ENCODE results near the gene CCDC60.

The CCDC60 gene

DNA sequence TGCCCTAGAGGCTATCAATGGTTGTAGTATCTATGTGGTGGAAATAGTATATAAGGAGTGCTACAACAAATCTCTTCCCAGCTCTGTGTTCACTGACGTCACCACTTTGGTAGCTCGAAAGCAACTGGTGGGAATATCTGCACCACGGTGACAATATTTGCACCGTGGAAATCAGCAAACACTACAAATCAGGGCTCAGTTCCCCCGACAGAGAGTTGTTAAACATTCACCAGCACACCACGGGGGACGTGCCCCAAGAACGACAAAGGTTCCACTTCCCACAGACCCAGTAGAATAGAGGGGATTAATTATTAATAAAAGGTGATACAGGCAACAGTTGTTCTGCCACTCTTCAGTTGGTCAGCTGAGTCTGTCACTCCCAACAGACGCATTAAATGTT lies 98.4 kb downstream of the CCDC60 start:
- no peak overlapping the region for H3K27ac ChIP-seq (ENCODE audit: extremely low read depth, low read depth, low read length)
- ChIA-PET POLR2A (interaction anchor here (0.5 kb wide), 1 partner anchor 211 kb away, joined by 3 read pairs; no protein-coding TSS in a partner anchor), CTCF (interaction anchor here (0.8 to 4.1 kb wide), 3 partner anchors 11 to 113 kb away, joined by 3 to 40 read pairs (median 7); no protein-coding TSS in a partner anchor)
- no peak overlapping the region for H3K4me3 ChIP-seq (ENCODE audit: low read depth, low read length)
- H3K4me1 ChIP-seq (ENCODE audit: control insufficient read depth, insufficient read depth, low read length) = no peaks in the 10 kb centered on the region
- H3K36me3 ChIP-seq (ENCODE audit: control insufficient read depth in 2 of 2, insufficient read depth in 1 of 2, low read length in 2 of 2) = no peaks in the 10 kb centered on the region
- TF ChIP-seq, protein P1, sequence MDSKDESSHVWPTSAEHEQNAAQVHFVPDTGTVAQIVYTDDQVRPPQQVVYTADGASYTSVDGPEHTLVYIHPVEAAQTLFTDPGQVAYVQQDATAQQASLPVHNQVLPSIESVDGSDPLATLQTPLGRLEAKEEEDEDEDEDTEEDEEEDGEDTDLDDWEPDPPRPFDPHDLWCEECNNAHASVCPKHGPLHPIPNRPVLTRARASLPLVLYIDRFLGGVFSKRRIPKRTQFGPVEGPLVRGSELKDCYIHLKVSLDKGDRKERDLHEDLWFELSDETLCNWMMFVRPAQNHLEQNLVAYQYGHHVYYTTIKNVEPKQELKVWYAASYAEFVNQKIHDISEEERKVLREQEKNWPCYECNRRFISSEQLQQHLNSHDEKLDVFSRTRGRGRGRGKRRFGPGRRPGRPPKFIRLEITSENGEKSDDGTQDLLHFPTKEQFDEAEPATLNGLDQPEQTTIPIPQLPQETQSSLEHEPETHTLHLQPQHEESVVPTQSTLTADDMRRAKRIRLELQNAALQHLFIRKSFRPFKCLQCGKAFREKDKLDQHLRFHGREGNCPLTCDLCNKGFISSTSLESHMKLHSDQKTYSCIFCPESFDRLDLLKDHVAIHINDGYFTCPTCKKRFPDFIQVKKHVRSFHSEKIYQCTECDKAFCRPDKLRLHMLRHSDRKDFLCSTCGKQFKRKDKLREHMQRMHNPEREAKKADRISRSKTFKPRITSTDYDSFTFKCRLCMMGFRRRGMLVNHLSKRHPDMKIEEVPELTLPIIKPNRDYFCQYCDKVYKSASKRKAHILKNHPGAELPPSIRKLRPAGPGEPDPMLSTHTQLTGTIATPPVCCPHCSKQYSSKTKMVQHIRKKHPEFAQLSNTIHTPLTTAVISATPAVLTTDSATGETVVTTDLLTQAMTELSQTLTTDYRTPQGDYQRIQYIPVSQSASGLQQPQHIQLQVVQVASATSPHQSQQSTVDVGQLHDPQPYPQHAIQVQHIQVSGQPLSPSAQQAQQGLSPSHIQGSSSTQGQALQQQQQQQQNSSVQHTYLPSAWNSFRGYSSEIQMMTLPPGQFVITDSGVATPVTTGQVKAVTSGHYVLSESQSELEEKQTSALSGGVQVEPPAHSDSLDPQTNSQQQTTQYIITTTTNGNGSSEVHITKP (tag by site-specific recombination; IDR thresholded peaks at IDR 0.05) = no peak
- TF ChIP-seq EGR2 (tag by site-specific recombination; IDR thresholded peaks at IDR 0.05; ENCODE audit: low read depth) (no peak), ZNF146 (tag by site-specific recombination; IDR thresholded peaks at IDR 0.05) (no peak), TRIM28 (IDR thresholded peaks at IDR 0.05; ENCODE audit: borderline replicate concordance, low read length) (no peak), ZNF10 (tag by site-specific recombination; IDR thresholded peaks at IDR 0.05) (no peak), SCRT1 (tag by site-specific recombination; IDR thresholded peaks at IDR 0.05; ENCODE audit: borderline replicate concordance) (no peak), OSR2 (tag by site-specific recombination; IDR thresholded peaks at IDR 0.05) (no peak), RBAK (tag by site-specific recombination; IDR thresholded peaks at IDR 0.05) (no peak), ZSCAN23 (tag by site-specific recombination; IDR thresholded peaks at IDR 0.05) (no peak), ZNF324 (tag by site-specific recombination; IDR thresholded peaks at IDR 0.05) (no peak)
- TF ChIP-seq, protein P2, sequence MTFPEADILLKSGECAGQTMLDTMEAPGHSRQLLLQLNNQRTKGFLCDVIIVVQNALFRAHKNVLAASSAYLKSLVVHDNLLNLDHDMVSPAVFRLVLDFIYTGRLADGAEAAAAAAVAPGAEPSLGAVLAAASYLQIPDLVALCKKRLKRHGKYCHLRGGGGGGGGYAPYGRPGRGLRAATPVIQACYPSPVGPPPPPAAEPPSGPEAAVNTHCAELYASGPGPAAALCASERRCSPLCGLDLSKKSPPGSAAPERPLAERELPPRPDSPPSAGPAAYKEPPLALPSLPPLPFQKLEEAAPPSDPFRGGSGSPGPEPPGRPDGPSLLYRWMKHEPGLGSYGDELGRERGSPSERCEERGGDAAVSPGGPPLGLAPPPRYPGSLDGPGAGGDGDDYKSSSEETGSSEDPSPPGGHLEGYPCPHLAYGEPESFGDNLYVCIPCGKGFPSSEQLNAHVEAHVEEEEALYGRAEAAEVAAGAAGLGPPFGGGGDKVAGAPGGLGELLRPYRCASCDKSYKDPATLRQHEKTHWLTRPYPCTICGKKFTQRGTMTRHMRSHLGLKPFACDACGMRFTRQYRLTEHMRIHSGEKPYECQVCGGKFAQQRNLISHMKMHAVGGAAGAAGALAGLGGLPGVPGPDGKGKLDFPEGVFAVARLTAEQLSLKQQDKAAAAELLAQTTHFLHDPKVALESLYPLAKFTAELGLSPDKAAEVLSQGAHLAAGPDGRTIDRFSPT (tag by site-specific recombination; IDR thresholded peaks at IDR 0.05) = no peak
- TF ChIP-seq, protein P3, sequence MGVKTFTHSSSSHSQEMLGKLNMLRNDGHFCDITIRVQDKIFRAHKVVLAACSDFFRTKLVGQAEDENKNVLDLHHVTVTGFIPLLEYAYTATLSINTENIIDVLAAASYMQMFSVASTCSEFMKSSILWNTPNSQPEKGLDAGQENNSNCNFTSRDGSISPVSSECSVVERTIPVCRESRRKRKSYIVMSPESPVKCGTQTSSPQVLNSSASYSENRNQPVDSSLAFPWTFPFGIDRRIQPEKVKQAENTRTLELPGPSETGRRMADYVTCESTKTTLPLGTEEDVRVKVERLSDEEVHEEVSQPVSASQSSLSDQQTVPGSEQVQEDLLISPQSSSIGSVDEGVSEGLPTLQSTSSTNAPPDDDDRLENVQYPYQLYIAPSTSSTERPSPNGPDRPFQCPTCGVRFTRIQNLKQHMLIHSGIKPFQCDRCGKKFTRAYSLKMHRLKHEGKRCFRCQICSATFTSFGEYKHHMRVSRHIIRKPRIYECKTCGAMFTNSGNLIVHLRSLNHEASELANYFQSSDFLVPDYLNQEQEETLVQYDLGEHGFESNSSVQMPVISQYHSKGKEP (tag by site-specific recombination; IDR thresholded peaks at IDR 0.05) = no peak
- TF ChIP-seq, protein P4, sequence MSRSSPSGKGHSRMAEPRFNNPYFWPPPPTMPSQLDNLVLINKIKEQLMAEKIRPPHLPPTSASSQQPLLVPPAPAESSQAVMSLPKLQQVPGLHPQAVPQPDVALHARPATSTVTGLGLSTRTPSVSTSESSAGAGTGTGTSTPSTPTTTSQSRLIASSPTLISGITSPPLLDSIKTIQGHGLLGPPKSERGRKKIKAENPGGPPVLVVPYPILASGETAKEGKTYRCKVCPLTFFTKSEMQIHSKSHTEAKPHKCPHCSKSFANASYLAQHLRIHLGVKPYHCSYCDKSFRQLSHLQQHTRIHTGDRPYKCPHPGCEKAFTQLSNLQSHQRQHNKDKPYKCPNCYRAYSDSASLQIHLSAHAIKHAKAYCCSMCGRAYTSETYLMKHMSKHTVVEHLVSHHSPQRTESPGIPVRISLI (tag by site-specific recombination; IDR thresholded peaks at IDR 0.05) = no peak
- H3K9me3 ChIP-seq (ENCODE audit: control insufficient read depth, insufficient read depth, low read depth, low read length) = no peaks in the 10 kb centered on the region

DNA sequence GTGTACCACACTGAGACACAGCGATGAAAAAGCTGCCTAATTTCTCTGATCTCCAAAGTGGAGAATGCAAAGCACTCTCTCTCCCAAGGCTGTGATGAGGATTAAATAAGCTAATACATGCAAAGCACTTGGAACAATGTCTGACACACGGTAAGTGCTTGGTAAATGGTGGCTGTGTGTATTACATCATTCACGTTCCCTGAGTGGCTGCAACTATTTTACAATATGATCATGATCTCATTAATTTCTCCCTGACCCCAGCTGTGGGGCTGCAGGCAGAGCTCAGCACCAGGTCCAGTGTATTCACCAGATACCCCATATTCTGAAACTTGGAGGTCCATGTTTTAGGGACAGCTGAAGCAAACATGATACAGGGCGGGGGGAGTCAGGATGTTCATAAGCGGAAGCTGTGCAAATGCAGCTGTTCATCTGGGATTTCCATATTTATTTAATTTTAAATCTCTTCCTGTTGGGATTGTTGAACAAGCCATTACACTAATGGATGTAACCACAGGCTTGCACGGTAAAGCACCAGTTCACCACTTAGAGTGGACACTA lies 106.4 kb downstream of the CCDC60 start:
- no peak overlapping the region for H3K27ac ChIP-seq (ENCODE audit: extremely low read depth, low read depth, low read length)
- no peaks in the 10 kb centered on the region for H3K9me3 ChIP-seq (ENCODE audit: control insufficient read depth, insufficient read depth, low read depth, low read length)
- no peak for TF ChIP-seq OVOL3 (tag by site-specific recombination; IDR thresholded peaks at IDR 0.05)
- no peak for TF ChIP-seq IKZF3 (tag by site-specific recombination; IDR thresholded peaks at IDR 0.05)
- TF ChIP-seq ZNF354C (tag by site-specific recombination; IDR thresholded peaks at IDR 0.05; ENCODE audit: borderline replicate concordance, low read depth) = no peak
- TF ChIP-seq, protein P5, sequence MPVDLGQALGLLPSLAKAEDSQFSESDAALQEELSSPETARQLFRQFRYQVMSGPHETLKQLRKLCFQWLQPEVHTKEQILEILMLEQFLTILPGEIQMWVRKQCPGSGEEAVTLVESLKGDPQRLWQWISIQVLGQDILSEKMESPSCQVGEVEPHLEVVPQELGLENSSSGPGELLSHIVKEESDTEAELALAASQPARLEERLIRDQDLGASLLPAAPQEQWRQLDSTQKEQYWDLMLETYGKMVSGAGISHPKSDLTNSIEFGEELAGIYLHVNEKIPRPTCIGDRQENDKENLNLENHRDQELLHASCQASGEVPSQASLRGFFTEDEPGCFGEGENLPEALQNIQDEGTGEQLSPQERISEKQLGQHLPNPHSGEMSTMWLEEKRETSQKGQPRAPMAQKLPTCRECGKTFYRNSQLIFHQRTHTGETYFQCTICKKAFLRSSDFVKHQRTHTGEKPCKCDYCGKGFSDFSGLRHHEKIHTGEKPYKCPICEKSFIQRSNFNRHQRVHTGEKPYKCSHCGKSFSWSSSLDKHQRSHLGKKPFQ (tag by site-specific recombination; IDR thresholded peaks at IDR 0.05) = no peak
- TF ChIP-seq ZNF184 (tag by site-specific recombination; IDR thresholded peaks at IDR 0.05) = no peak
- no peak for TF ChIP-seq ZNF560 (tag by site-specific recombination; IDR thresholded peaks at IDR 0.05; ENCODE audit: borderline replicate concordance)
- no peak for TF ChIP-seq ZNF266 (tag by site-specific recombination; IDR thresholded peaks at IDR 0.05; ENCODE audit: low read depth)
- TF ChIP-seq ZNF211 (tag by site-specific recombination; IDR thresholded peaks at IDR 0.05; ENCODE audit: low read depth) = no peak
- TF ChIP-seq, protein P6, sequence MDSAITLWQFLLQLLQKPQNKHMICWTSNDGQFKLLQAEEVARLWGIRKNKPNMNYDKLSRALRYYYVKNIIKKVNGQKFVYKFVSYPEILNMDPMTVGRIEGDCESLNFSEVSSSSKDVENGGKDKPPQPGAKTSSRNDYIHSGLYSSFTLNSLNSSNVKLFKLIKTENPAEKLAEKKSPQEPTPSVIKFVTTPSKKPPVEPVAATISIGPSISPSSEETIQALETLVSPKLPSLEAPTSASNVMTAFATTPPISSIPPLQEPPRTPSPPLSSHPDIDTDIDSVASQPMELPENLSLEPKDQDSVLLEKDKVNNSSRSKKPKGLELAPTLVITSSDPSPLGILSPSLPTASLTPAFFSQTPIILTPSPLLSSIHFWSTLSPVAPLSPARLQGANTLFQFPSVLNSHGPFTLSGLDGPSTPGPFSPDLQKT (IDR thresholded peaks at IDR 0.05; ENCODE audit: borderline replicate concordance, low read depth, low read length) = no peak
- no peak for TF ChIP-seq ZNF548 (tag by site-specific recombination; IDR thresholded peaks at IDR 0.05)
- ChIA-PET POLR2A (no interaction called here), CTCF (interaction anchor here (0.9 to 1.6 kb wide), 2 partner anchors 27 to 209 kb away, joined by 3 to 7 read pairs; no protein-coding TSS in a partner anchor)
- no peaks in the 10 kb centered on the region for H3K4me1 ChIP-seq (ENCODE audit: control insufficient read depth, insufficient read depth, low read length)
- H3K4me3 ChIP-seq (ENCODE audit: low read depth, low read length) = no peak overlapping the region
- no peaks in the 10 kb centered on the region for H3K36me3 ChIP-seq (ENCODE audit: control insufficient read depth in 2 of 2, insufficient read depth in 1 of 2, low read length in 2 of 2)

Measured in HEK293 (cell line).